ENCODE data around the gene HMOX2.

HMOX2 gene

DNA sequence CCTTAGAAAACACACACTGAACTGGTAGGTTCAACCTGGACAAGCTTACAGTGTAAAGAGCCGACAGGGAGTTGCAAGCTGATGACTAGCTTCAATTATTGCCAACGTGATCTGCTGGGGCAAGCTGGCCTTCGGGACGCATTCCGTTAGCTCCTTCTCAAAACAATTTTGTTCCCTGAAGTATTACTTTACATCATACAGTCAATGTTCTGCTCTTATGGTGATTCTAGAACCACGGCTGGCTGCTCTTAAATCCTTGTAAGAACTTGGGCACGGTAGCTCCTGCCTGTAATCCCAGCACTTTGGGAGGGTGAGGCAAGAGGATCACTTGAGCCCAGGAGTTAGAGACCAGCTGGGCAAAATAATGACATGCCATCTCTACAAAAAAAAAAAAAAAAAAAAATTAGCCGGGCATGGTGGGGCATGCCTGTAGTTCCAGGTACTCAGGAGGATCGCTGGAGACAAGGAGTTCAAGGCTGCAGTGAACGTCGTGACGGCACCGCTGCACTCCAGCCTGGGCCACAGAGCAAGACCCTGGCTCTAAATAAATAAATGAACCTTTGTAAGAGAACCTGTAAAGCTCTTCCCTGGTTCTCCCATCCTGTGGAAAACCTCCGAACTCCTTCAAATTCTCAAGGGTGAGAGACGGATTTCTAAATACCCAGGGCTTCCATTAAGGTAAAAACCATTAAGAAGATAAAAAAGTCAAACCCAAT, 60.4 kb downstream of the HMOX2 start:
- Histone ChIP-seq H3K79me2 (ENCODE audit: insufficient read depth, low read depth) (peaks cover 47% of the 10 kb centered on the region), H4K20me1 (ENCODE audit: insufficient read depth) (no peaks in the 10 kb centered on the region), H2AFZ (ENCODE audit: low read depth) (no peak overlapping the region), H3K4me1 (ENCODE audit: low read depth, poor library complexity, severe bottlenecking) (peaks cover 44% of the 10 kb centered on the region), H3K4me3 (IDR thresholded peaks at IDR 0.05; ENCODE audit: insufficient read depth, low read depth, low read length) (no peak overlapping the region), H3K27ac (peak overlapping the region; percentile 32; the same call in 1 of the 2 replicates), H3K9ac (no peak overlapping the region), H3K27me3 (ENCODE audit: insufficient read depth, low read depth) (no peaks in the 10 kb centered on the region), H3K4me2 (peak overlapping the region; percentile 49), H3K36me3 (ENCODE audit: insufficient read depth) (no peaks in the 10 kb centered on the region)
- TF ChIP-seq CTCF (conservative IDR thresholded peaks at IDR 0.05; ENCODE audit: low read depth, low read length): no peak

DNA sequence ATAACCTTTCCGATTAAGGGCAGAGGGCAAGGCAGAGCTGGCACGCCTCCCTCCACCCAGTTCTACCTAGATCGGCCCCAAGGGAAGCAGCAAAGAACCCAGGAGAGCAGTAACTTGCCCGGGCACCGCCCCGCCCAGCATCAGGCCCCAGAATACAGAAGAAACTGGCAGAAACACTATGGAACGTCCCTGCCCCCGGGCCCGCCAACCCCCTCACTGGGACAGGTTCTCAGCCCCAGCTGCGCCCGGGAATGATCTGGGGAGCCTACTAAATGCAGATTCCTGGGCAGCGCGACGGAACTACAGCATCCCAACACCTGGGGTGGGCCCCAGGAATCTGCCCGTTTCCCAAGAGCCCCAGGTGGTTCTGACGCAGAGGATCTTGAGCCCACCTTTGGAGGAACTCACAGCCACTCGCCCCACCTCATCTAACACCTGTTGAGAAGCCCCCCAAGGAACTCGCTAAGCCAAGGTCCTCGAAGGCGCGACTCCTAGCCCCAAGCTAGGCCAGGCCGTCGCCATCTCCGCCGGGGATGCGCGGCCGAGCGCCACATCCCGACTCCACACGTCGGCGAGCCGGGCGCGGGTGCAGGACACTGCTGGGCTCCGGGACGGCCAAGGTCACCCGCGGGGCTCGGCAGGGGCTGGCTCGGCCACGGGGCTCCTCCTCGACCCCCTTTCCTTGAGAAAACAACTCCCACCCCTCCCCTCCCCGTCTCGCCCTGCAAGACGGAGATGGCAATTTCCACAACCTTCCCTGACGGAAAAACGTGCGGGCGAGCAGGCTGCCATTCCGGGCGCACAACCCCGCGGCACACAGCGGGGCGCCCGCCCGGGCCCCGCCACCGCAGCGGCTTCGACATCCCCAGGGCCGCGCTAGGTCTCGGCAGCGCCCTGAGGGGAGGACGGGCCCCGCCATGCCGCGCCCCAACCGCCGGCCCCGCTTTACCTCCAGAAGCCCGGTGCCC, 61.5 kb downstream of the HMOX2 start:
- peaks cover 47% of the 10 kb centered on the region for H3K79me2 ChIP-seq (ENCODE audit: insufficient read depth, low read depth)
- H3K4me3 ChIP-seq (IDR thresholded peaks at IDR 0.05; ENCODE audit: insufficient read depth, low read depth, low read length): no peak overlapping the region
- no peaks in the 10 kb centered on the region for H3K27me3 ChIP-seq (ENCODE audit: insufficient read depth, low read depth)
- no peak for TF ChIP-seq CTCF (conservative IDR thresholded peaks at IDR 0.05; ENCODE audit: low read depth, low read length)
- no peaks in the 10 kb centered on the region for H4K20me1 ChIP-seq (ENCODE audit: insufficient read depth)
- peaks cover 41% of the 10 kb centered on the region for H3K4me1 ChIP-seq (ENCODE audit: low read depth, poor library complexity, severe bottlenecking)
- peak overlapping the region; percentile 51 for H3K27ac ChIP-seq
- peak overlapping the region; percentile 49 for H3K4me2 ChIP-seq
- no peaks in the 10 kb centered on the region for H3K36me3 ChIP-seq (ENCODE audit: insufficient read depth)
- H2AFZ ChIP-seq (ENCODE audit: low read depth): peak overlapping the region; percentile 84
- peak overlapping the region; percentile 81 for H3K9ac ChIP-seq

DNA sequence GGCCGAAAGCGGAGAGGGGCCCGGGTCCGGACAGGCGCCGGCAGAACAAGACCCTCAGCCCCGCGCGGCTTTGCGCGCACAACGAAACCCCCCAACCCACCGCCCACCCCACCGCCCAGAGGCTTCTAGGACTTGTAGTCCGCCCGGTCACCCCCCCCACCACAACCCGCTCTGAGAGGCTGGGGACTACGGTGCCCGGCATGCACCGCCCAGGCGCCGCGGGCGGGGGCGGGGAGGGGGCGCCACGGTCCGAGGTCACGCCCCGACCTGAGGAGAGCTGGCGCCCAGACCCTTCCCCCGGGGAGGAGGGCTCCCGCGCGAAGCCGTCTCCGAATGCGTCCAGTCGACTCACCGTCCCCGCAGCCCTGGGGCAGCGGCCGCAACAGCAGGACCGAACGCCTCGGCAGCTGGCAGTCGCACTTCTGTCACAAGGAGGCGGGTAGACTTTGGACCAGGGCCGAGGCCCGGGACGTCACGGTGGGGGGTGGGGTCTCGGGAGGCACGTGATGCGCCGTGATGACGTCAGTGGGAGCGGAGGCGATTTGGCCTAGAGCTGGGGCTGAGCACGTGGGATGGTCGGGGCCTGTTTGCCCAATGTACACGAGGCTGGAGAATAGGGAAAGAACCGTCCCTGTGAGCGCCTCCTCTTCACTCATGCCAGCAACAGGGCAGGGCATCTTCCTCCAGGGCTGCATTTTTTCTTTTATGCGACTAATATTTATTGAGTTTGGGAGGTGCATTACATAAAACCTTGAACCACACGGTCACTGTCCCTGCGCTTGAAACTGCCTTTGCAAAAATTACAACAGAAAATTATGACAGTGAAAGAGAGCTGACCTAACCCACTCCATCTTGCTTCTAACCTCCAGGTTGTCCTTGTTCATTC, 62.4 kb downstream of the HMOX2 start, which contains the start of gene CDIP1:
TSS of gene CDIP1 (minus strand) at position 424 of the 886 bp plus-strand sequence. CDS start 24,643 bp downstream, outside the sequence.
- Histone ChIP-seq H3K27me3 (ENCODE audit: insufficient read depth, low read depth) (no peaks in the 10 kb centered on the region), H3K36me3 (ENCODE audit: insufficient read depth) (no peaks in the 10 kb centered on the region), H2AFZ (ENCODE audit: low read depth) (peak within 1 kb of the TSS; percentile 84), H3K4me3 (IDR thresholded peaks at IDR 0.05; ENCODE audit: insufficient read depth, low read depth, low read length) (no peak within 1 kb of the TSS), H4K20me1 (ENCODE audit: insufficient read depth) (no peaks in the 10 kb centered on the region), H3K4me1 (ENCODE audit: low read depth, poor library complexity, severe bottlenecking) (peaks cover 35% of the 10 kb centered on the region), H3K79me2 (ENCODE audit: insufficient read depth, low read depth) (peaks cover 40% of the 10 kb centered on the region), H3K4me2 (peak within 1 kb of the TSS; percentile 49), H3K9ac (peak within 1 kb of the TSS; percentile 81), H3K27ac (peak within 1 kb of the TSS; percentile 51)
- 0 out of 2 replicates have a peak, but pooled peaks have one; percentile 16 for TF ChIP-seq CTCF (conservative IDR thresholded peaks at IDR 0.05; ENCODE audit: low read depth, low read length)
